Activated naive CD4-positive, alpha-beta T cell treated with anti-CD3 and anti-CD28 coated beads for 36 hours (primary cell): ENCODE measurements around the gene PHTF1. TPM values are rescaled to one million over a fixed set of nuclear protein-coding genes. Genes with fewer than 3 reads are reported as not detected.
"Not testable (repeated sequence)": the region's sequence is repeated elsewhere in the genome, so short reads cannot be mapped to it uniquely, and the experiment has no call there.

Source experiments
- CTCF ChIA-PET: fragments of 350-600 bp; sonication (Branson Sonifier 250); formaldehyde crosslinking; loops from one replicate; lab custom pipeline; 2021; ENCODE audit warnings: antibody characterized with exemption; lab: Charles Lee
- DNase-seq: peaks from one replicate; pipeline ENCODE4 v3.0.0-alpha.2; 2020
- H3K27ac Mint-ChIP-seq: one replicate; pipeline ENCODE4 v1.8.0; 2021; ENCODE audit warnings: mild to moderate bottlenecking, mixed read lengths
- H3K27me3 Mint-ChIP-seq: one replicate; pipeline ENCODE4 v1.8.0; 2021; ENCODE audit warnings: low read depth, mixed read lengths
- H3K36me3 Mint-ChIP-seq: one replicate; pipeline ENCODE4 v1.8.0; 2021; ENCODE audit warnings: low read depth, mixed read lengths
- H3K4me1 Mint-ChIP-seq: one replicate; pipeline ENCODE4 v1.8.0; 2021; ENCODE audit warnings: low read depth, mixed read lengths
- H3K4me3 Mint-ChIP-seq: one replicate; pipeline ENCODE4 v1.8.0; 2021; ENCODE audit warnings: mild to moderate bottlenecking, moderate library complexity, mixed read lengths
- H3K9me3 Mint-ChIP-seq: one replicate; pipeline ENCODE4 v1.8.0; 2021; ENCODE audit warnings: mixed read lengths
- intact Hi-C: fragments of 100-400 bp; cut with micrococcal nuclease; formaldehyde crosslinking; loops from one replicate; pipeline ENCODE4 v1.15.1; 2023
- total RNA-seq, 2 experiments: library from RNA; stranded (reverse); gene quantifications; one replicate each; pipeline ENCODE4 v1.2.3, GENCODE V29; 2021

Gene PHTF1
- total RNA-seq, 2 experiments from 2014 or later: 5.4 to 6.3 TPM

GRCh38 chr1:113768916-113769600, 9.8 kb upstream of the PHTF1 start:
- intact Hi-C loops: no loop called here
- no peak for DNase-seq
- H3K9me3 Mint-ChIP-seq: no peaks in the 10 kb centered on the region
- peaks cover 16% of the 10 kb centered on the region for H3K36me3 Mint-ChIP-seq
- peak overlapping the region; percentile 3 for H3K4me3 Mint-ChIP-seq
- no peaks in the 10 kb centered on the region for H3K27me3 Mint-ChIP-seq
- H3K4me1 Mint-ChIP-seq: peaks cover 32% of the 10 kb centered on the region
- no peak overlapping the region for H3K27ac Mint-ChIP-seq
- CTCF ChIA-PET: interaction anchor here (1.1 to 1.3 kb wide), 2 partner anchors 13 to 26 kb away, joined by 3 read pairs; no protein-coding TSS in a partner anchor

- Mint-ChIP-seq H3K9me3 (no peaks in the 10 kb centered on the region), H3K27ac (no peak overlapping the region), H3K27me3 (no peaks in the 10 kb centered on the region), H3K4me3 (no peak overlapping the region), H3K36me3 (peaks cover 16% of the 10 kb centered on the region), H3K4me1 (peaks cover 26% of the 10 kb centered on the region)
- DNase-seq: no peak
- intact Hi-C loops: no loop called here
- CTCF ChIA-PET: no interaction called here
These were observed 6.3 kb upstream of the PHTF1 start for GRCh38 chr1:113765306-113766230.

GRCh38 chr1:113763661-113764060, 4.4 kb upstream of the PHTF1 start:
- no peak overlapping the region for H3K27ac Mint-ChIP-seq
- no peak overlapping the region for H3K4me3 Mint-ChIP-seq
- CTCF ChIA-PET: no interaction called here
- intact Hi-C loops: no loop called here
- no peaks in the 10 kb centered on the region for H3K9me3 Mint-ChIP-seq
- H3K4me1 Mint-ChIP-seq: peaks cover 19% of the 10 kb centered on the region
- no peak for DNase-seq
- peaks cover 14% of the 10 kb centered on the region for H3K36me3 Mint-ChIP-seq
- H3K27me3 Mint-ChIP-seq: no peaks in the 10 kb centered on the region

GRCh38 chr1:113761937-113762336, 2.7 kb upstream of the PHTF1 start:
- CTCF ChIA-PET: no interaction called here
- Mint-ChIP-seq H3K4me3 (no peak overlapping the region), H3K36me3 (peaks cover 11% of the 10 kb centered on the region), H3K27me3 (no peaks in the 10 kb centered on the region), H3K4me1 (peaks cover 21% of the 10 kb centered on the region), H3K27ac (no peak overlapping the region), H3K9me3 (no peaks in the 10 kb centered on the region)
- intact Hi-C loops: no loop called here
- no peak for DNase-seq

DNA sequence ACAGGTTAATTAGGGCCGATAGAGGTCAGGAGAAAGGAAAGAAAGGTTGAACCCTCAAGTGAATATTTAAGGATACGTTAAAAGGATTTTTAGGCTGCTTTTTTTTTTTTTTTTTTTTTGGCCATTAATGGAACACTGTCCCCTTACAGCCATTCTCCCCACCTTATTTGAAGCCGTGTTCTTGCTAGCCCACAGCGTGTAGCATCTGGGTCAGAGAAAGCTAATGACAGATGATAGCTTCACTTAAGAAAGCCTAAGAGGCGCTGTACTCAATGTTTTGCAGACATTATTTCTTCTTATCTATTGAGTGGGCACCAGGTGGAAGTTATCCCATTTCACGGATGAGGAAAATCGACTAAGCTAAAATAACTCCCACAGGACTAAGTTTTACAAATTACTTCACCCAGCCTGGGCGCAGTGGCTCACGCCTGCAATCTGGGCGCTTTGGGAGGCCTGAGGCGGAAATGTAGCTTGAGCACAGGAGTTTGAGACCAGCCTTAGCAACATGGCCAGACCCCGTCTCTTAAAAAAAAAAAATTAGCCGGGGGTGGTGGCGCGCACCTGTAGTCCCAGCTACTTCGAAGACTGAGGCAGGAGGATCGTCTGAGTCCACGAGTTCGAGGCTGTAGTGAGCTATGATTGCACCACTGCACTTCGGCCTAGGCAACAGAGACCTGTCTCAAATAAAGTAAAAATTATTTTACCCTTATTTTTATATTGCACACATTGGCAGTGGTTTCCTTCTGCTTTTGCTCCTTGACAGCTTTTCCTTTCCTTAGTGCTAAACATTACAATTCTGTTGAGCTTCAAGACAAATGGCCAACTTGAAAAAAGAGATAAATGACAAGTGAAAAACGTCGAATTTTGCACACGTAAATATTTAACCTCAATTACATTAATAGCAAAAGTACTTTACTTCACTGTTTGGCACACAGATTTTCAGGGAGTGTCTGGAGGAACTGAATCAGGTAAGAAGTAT, 1.1 kb upstream of the PHTF1 start:
- peak overlapping the region; percentile 92 for H3K4me3 Mint-ChIP-seq
- H3K4me1 Mint-ChIP-seq: peaks cover 14% of the 10 kb centered on the region
- H3K27me3 Mint-ChIP-seq: no peaks in the 10 kb centered on the region
- intact Hi-C loops: no loop called here
- peak overlapping the region; percentile 96 for H3K27ac Mint-ChIP-seq
- CTCF ChIA-PET: interaction anchor here (0.6 to 1.4 kb wide), 4 partner anchors 10 to 142 kb away, joined by 3 read pairs; no protein-coding TSS in a partner anchor
- no peak for DNase-seq
- no peaks in the 10 kb centered on the region for H3K9me3 Mint-ChIP-seq
- H3K36me3 Mint-ChIP-seq: peaks cover 6% of the 10 kb centered on the region

- Mint-ChIP-seq H3K9me3 (no peaks in the 10 kb centered on the region), H3K36me3 (peaks cover 5% of the 10 kb centered on the region), H3K4me3 (peak overlapping the region; percentile 92), H3K27me3 (no peaks in the 10 kb centered on the region), H3K4me1 (peaks cover 14% of the 10 kb centered on the region), H3K27ac (peak overlapping the region; percentile 96)
- CTCF ChIA-PET: interaction anchor here (0.6 to 0.8 kb wide), 3 partner anchors 14 to 134 kb away, joined by 3 read pairs; no protein-coding TSS in a partner anchor
- intact Hi-C loops: loop anchor here (1.0 to 5.0 kb wide), 7 partner anchors 26 to 802 kb away; partner anchors contain the start of genes DCLRE1B, LRIG2, MAGI3 and RSBN1
- peak; percentile 60 for DNase-seq
These were observed 504 bp downstream of the PHTF1 start for GRCh38 chr1:113758631-113759332.

- no peak overlapping the region for H3K27ac Mint-ChIP-seq
- CTCF ChIA-PET: interaction anchor here (1.0 kb wide), 1 partner anchor 103 kb away, joined by 3 read pairs; no protein-coding TSS in a partner anchor
- intact Hi-C loops: loop anchor here (5.0 kb wide), 1 partner anchor 684 kb away; the partner anchor contains the start of gene LRIG2
- H3K36me3 Mint-ChIP-seq: peaks cover 5% of the 10 kb centered on the region
- no peaks in the 10 kb centered on the region for H3K27me3 Mint-ChIP-seq
- peaks cover 15% of the 10 kb centered on the region for H3K4me1 Mint-ChIP-seq
- H3K9me3 Mint-ChIP-seq: no peaks in the 10 kb centered on the region
- no peak for DNase-seq
- no peak overlapping the region for H3K4me3 Mint-ChIP-seq
These were observed 2.8 kb downstream of the PHTF1 start for GRCh38 chr1:113756461-113756860.

- H3K27me3 Mint-ChIP-seq, H3K36me3 Mint-ChIP-seq, H3K9me3 Mint-ChIP-seq, H3K4me3 Mint-ChIP-seq, H3K4me1 Mint-ChIP-seq, DNase-seq, H3K27ac Mint-ChIP-seq, CTCF ChIA-PET, intact Hi-C loops: not testable (repeated sequence)
These were observed 6.0 kb downstream of the PHTF1 start for GRCh38 chr1:113753333-113753732.

DNA sequence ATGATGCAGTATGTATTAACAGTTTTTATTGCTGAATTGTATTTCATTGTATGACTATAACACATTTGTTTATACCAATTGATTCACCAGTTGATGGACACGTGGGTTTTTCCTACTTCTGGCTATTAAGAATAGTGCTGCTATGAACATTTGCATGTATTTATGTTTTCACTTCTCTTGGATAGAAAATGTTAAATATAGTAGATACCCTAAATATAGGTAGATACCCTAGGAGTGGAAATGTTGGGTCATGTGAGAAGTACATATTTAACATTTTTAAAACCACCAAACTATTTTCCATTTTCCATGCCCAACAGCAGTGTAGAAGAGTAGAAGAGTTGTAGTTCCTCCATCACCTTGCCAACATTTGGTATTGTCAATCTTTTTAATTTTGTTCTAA, 7.8 kb downstream of the PHTF1 start:
- CTCF ChIA-PET: no interaction called here
- Mint-ChIP-seq H3K36me3 (peaks cover 2% of the 10 kb centered on the region), H3K4me3 (no peak overlapping the region), H3K27ac (no peak overlapping the region), H3K9me3 (no peaks in the 10 kb centered on the region), H3K27me3 (no peaks in the 10 kb centered on the region), H3K4me1 (peaks cover 1% of the 10 kb centered on the region)
- no peak for DNase-seq
- intact Hi-C loops: no loop called here

DNA sequence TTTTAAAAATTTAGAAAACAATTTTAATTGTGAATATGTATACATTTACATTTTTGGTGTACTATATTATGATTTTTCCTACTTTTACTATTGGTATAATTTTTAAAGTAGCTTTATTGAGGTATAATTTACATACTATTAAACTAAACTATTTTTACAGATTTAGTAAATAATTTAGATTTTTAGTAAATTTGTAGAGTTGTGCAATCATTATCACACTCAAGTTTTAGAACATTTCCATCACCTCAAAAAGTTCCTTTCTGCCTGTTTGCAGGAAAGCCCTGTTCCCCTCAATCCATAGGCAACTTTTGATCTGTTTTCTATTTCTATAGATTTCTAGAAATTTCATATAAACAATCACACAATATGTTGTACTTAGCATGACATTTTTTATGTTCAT, 8.2 kb downstream of the PHTF1 start:
- no peak overlapping the region for H3K27ac Mint-ChIP-seq
- DNase-seq: no peak
- no peak overlapping the region for H3K4me3 Mint-ChIP-seq
- H3K9me3 Mint-ChIP-seq: no peaks in the 10 kb centered on the region
- intact Hi-C loops: no loop called here
- H3K4me1 Mint-ChIP-seq: peaks cover 1% of the 10 kb centered on the region
- H3K27me3 Mint-ChIP-seq: no peaks in the 10 kb centered on the region
- CTCF ChIA-PET: interaction anchor here (1.1 kb wide), 1 partner anchor 8 kb away, joined by 3 read pairs; the partner anchor contains the start of gene PHTF1
- H3K36me3 Mint-ChIP-seq: peaks cover 2% of the 10 kb centered on the region

DNA sequence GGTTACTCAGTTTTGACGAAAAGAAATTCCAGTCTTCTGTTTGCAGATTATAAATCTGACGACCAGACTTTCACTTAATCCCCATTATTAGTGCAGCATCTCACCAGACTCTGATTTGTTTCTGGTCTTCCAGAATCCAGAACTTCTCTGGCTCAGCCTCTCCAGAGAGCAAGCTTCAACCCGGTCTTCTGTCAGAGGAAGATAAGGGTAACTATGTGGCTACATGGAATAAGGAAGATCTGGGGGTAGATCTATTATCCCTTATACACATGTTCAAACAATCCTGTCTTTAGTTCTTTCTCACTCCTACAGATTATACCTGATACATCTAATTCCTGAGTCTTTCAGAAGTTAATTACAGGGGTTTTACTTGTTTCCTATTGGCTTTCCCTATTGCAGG, 9.9 kb downstream of the PHTF1 start:
- DNase-seq: no peak
- Mint-ChIP-seq H3K27ac (no peak overlapping the region), H3K27me3 (no peaks in the 10 kb centered on the region), H3K4me3 (no peak overlapping the region), H3K36me3 (no peaks in the 10 kb centered on the region), H3K9me3 (no peaks in the 10 kb centered on the region), H3K4me1 (peaks cover 1% of the 10 kb centered on the region)
- intact Hi-C loops: no loop called here
- CTCF ChIA-PET: no interaction called here
